Measurements from ENCODE around the gene RGS6.

Gene RGS6

GRCh38 chr14:72254202-72254936 is 322.1 kb downstream of the RGS6 start:
- no peak overlapping the region for H3K9ac ChIP-seq (ENCODE audit: low read length)
- H3K36me3 ChIP-seq (ENCODE audit: control insufficient read depth, insufficient read depth, low read length), result no peaks in the 10 kb centered on the region
- no peaks in the 10 kb centered on the region for H3K4me1 ChIP-seq (ENCODE audit: control insufficient read depth, insufficient read depth, low read length)
- no peaks in the 10 kb centered on the region for H3K27me3 ChIP-seq (ENCODE audit: control insufficient read depth, insufficient read depth, low read length)
- H3K27ac ChIP-seq (ENCODE audit: low read depth, low read length), result no peak overlapping the region
- H3K4me3 ChIP-seq (ENCODE audit: low read length), result no peak overlapping the region

GRCh38 chr14:72254937-72255472 is 322.8 kb downstream of the RGS6 start:
- H3K9ac ChIP-seq (ENCODE audit: low read length), result no peak overlapping the region
- H3K4me1 ChIP-seq (ENCODE audit: control insufficient read depth, insufficient read depth, low read length), result no peaks in the 10 kb centered on the region
- no peak overlapping the region for H3K27ac ChIP-seq (ENCODE audit: low read depth, low read length)
- no peak overlapping the region for H3K4me3 ChIP-seq (ENCODE audit: low read length)
- no peaks in the 10 kb centered on the region for H3K27me3 ChIP-seq (ENCODE audit: control insufficient read depth, insufficient read depth, low read length)
- no peaks in the 10 kb centered on the region for H3K36me3 ChIP-seq (ENCODE audit: control insufficient read depth, insufficient read depth, low read length)

GRCh38 chr14:72256055-72256454 is 323.8 kb downstream of the RGS6 start:
- H3K9ac ChIP-seq (ENCODE audit: low read length), result no peak overlapping the region
- H3K27ac ChIP-seq (ENCODE audit: low read depth, low read length), result no peak overlapping the region
- H3K27me3 ChIP-seq (ENCODE audit: control insufficient read depth, insufficient read depth, low read length), result no peaks in the 10 kb centered on the region
- H3K36me3 ChIP-seq (ENCODE audit: control insufficient read depth, insufficient read depth, low read length), result no peaks in the 10 kb centered on the region
- no peak overlapping the region for H3K4me3 ChIP-seq (ENCODE audit: low read length)
- H3K4me1 ChIP-seq (ENCODE audit: control insufficient read depth, insufficient read depth, low read length), result no peaks in the 10 kb centered on the region

GRCh38 chr14:72261068-72261467 is 328.8 kb downstream of the RGS6 start:
- Histone ChIP-seq H3K36me3 (ENCODE audit: control insufficient read depth, insufficient read depth, low read length) (no peaks in the 10 kb centered on the region), H3K27me3 (ENCODE audit: control insufficient read depth, insufficient read depth, low read length) (no peaks in the 10 kb centered on the region), H3K9ac (ENCODE audit: low read length) (no peak overlapping the region), H3K4me3 (ENCODE audit: low read length) (no peak overlapping the region), H3K4me1 (ENCODE audit: control insufficient read depth, insufficient read depth, low read length) (no peaks in the 10 kb centered on the region), H3K27ac (ENCODE audit: low read depth, low read length) (no peak overlapping the region)

- Histone ChIP-seq H3K36me3 (ENCODE audit: control insufficient read depth, insufficient read depth, low read length) (no peaks in the 10 kb centered on the region), H3K27me3 (ENCODE audit: control insufficient read depth, insufficient read depth, low read length) (no peaks in the 10 kb centered on the region), H3K9ac (ENCODE audit: low read length) (no peak overlapping the region), H3K27ac (ENCODE audit: low read depth, low read length) (no peak overlapping the region), H3K4me1 (ENCODE audit: control insufficient read depth, insufficient read depth, low read length) (no peaks in the 10 kb centered on the region), H3K4me3 (ENCODE audit: low read length) (no peak overlapping the region)
Observed at GRCh38 chr14:72262771-72263170, 330.5 kb downstream of the RGS6 start.

- Histone ChIP-seq H3K4me1 (ENCODE audit: control insufficient read depth, insufficient read depth, low read length) (no peaks in the 10 kb centered on the region), H3K27ac (ENCODE audit: low read depth, low read length) (no peak overlapping the region), H3K36me3 (ENCODE audit: control insufficient read depth, insufficient read depth, low read length) (no peaks in the 10 kb centered on the region), H3K27me3 (ENCODE audit: control insufficient read depth, insufficient read depth, low read length) (no peaks in the 10 kb centered on the region), H3K4me3 (ENCODE audit: low read length) (no peak overlapping the region), H3K9ac (ENCODE audit: low read length) (no peak overlapping the region)
Observed at GRCh38 chr14:72264716-72265115, 332.5 kb downstream of the RGS6 start.

- no peaks in the 10 kb centered on the region for H3K36me3 ChIP-seq (ENCODE audit: control insufficient read depth, insufficient read depth, low read length)
- H3K9ac ChIP-seq (ENCODE audit: low read length), result no peak overlapping the region
- no peaks in the 10 kb centered on the region for H3K4me1 ChIP-seq (ENCODE audit: control insufficient read depth, insufficient read depth, low read length)
- H3K27me3 ChIP-seq (ENCODE audit: control insufficient read depth, insufficient read depth, low read length), result no peaks in the 10 kb centered on the region
- H3K4me3 ChIP-seq (ENCODE audit: low read length), result no peak overlapping the region
- H3K27ac ChIP-seq (ENCODE audit: low read depth, low read length), result no peak overlapping the region
Observed at GRCh38 chr14:72270147-72270727, 338.0 kb downstream of the RGS6 start.

- H3K9ac ChIP-seq (ENCODE audit: low read length), result no peak overlapping the region
- no peaks in the 10 kb centered on the region for H3K27me3 ChIP-seq (ENCODE audit: control insufficient read depth, insufficient read depth, low read length)
- H3K4me1 ChIP-seq (ENCODE audit: control insufficient read depth, insufficient read depth, low read length), result no peaks in the 10 kb centered on the region
- H3K36me3 ChIP-seq (ENCODE audit: control insufficient read depth, insufficient read depth, low read length), result no peaks in the 10 kb centered on the region
- H3K27ac ChIP-seq (ENCODE audit: low read depth, low read length), result no peak overlapping the region
- H3K4me3 ChIP-seq (ENCODE audit: low read length), result no peak overlapping the region
Observed at GRCh38 chr14:72270749-72271148, 338.5 kb downstream of the RGS6 start.

GRCh38 chr14:72275242-72275641 is 343.0 kb downstream of the RGS6 start:
- Histone ChIP-seq H3K27me3 (ENCODE audit: control insufficient read depth, insufficient read depth, low read length) (no peaks in the 10 kb centered on the region), H3K9ac (ENCODE audit: low read length) (no peak overlapping the region), H3K4me3 (ENCODE audit: low read length) (no peak overlapping the region), H3K27ac (ENCODE audit: low read depth, low read length) (no peak overlapping the region), H3K36me3 (ENCODE audit: control insufficient read depth, insufficient read depth, low read length) (no peaks in the 10 kb centered on the region), H3K4me1 (ENCODE audit: control insufficient read depth, insufficient read depth, low read length) (no peaks in the 10 kb centered on the region)

- Histone ChIP-seq H3K9ac (ENCODE audit: low read length) (no peak overlapping the region), H3K4me1 (ENCODE audit: control insufficient read depth, insufficient read depth, low read length) (no peaks in the 10 kb centered on the region), H3K36me3 (ENCODE audit: control insufficient read depth, insufficient read depth, low read length) (no peaks in the 10 kb centered on the region), H3K4me3 (ENCODE audit: low read length) (no peak overlapping the region), H3K27me3 (ENCODE audit: control insufficient read depth, insufficient read depth, low read length) (no peaks in the 10 kb centered on the region), H3K27ac (ENCODE audit: low read depth, low read length) (no peak overlapping the region)
Observed at GRCh38 chr14:72278316-72278715, 346.1 kb downstream of the RGS6 start.

GRCh38 chr14:72284176-72284575 is 351.9 kb downstream of the RGS6 start:
- Histone ChIP-seq H3K4me3 (ENCODE audit: low read length) (no peak overlapping the region), H3K27me3 (ENCODE audit: control insufficient read depth, insufficient read depth, low read length) (no peaks in the 10 kb centered on the region), H3K27ac (ENCODE audit: low read depth, low read length) (no peak overlapping the region), H3K36me3 (ENCODE audit: control insufficient read depth, insufficient read depth, low read length) (no peaks in the 10 kb centered on the region), H3K4me1 (ENCODE audit: control insufficient read depth, insufficient read depth, low read length) (no peaks in the 10 kb centered on the region), H3K9ac (ENCODE audit: low read length) (no peak overlapping the region)

- Histone ChIP-seq H3K9ac (ENCODE audit: low read length) (no peak overlapping the region), H3K4me3 (ENCODE audit: low read length) (no peak overlapping the region), H3K36me3 (ENCODE audit: control insufficient read depth, insufficient read depth, low read length) (no peaks in the 10 kb centered on the region), H3K4me1 (ENCODE audit: control insufficient read depth, insufficient read depth, low read length) (no peaks in the 10 kb centered on the region), H3K27ac (ENCODE audit: low read depth, low read length) (no peak overlapping the region), H3K27me3 (ENCODE audit: control insufficient read depth, insufficient read depth, low read length) (no peaks in the 10 kb centered on the region)
Observed at GRCh38 chr14:72290241-72290640, 358.0 kb downstream of the RGS6 start.
